ENCODE measurements around the gene CROCC2. TPM values are rescaled to one million over a fixed set of nuclear protein-coding genes. Genes with fewer than 3 reads are reported as not detected.

CROCC2 gene
- polyA plus RNA-seq, 1 experiment = not detected

GRCh38 chr2:240968731-240969624 is 62.8 kb downstream of the CROCC2 start:
- Histone ChIP-seq H3K27me3 (ENCODE audit: control insufficient read depth, insufficient read depth, low read length) (peaks cover 3% of the 10 kb centered on the region), H3K4me3 (ENCODE audit: low read depth, low read length) (no peak overlapping the region), H3K36me3 (ENCODE audit: control insufficient read depth, insufficient read depth, low read length) (no peaks in the 10 kb centered on the region)
- CTCF ChIA-PET = interaction anchor here (0.6 kb wide), 1 partner anchor 467 kb away, joined by 3 read pairs; no protein-coding TSS in a partner anchor
- TF ChIP-seq CTCF (IDR thresholded peaks at IDR 0.05; ENCODE audit: insufficient read depth, low read depth, low read length) = no peak
- DNase-seq (ENCODE audit: low read depth) = no peak
- POLR2A ChIA-PET = no interaction called here

GRCh38 chr2:240970104-240970503 is 64.0 kb downstream of the CROCC2 start:
- H3K36me3 ChIP-seq (ENCODE audit: control insufficient read depth, insufficient read depth, low read length) = no peaks in the 10 kb centered on the region
- H3K27me3 ChIP-seq (ENCODE audit: control insufficient read depth, insufficient read depth, low read length) = peaks cover 3% of the 10 kb centered on the region
- ChIA-PET POLR2A (no interaction called here), CTCF (no interaction called here)
- no peak for TF ChIP-seq CTCF (IDR thresholded peaks at IDR 0.05; ENCODE audit: insufficient read depth, low read depth, low read length)
- DNase-seq (ENCODE audit: low read depth) = no peak
- H3K4me3 ChIP-seq (ENCODE audit: low read depth, low read length) = no peak overlapping the region

- H3K27me3 ChIP-seq (ENCODE audit: control insufficient read depth, insufficient read depth, low read length) = peaks cover 3% of the 10 kb centered on the region
- H3K4me3 ChIP-seq (ENCODE audit: low read depth, low read length) = no peak overlapping the region
- ChIA-PET POLR2A (no interaction called here), CTCF (no interaction called here)
- DNase-seq (ENCODE audit: low read depth) = no peak
- no peak for TF ChIP-seq CTCF (IDR thresholded peaks at IDR 0.05; ENCODE audit: insufficient read depth, low read depth, low read length)
- H3K36me3 ChIP-seq (ENCODE audit: control insufficient read depth, insufficient read depth, low read length) = no peaks in the 10 kb centered on the region
These were observed 64.7 kb downstream of the CROCC2 start for GRCh38 chr2:240970816-240971215.

- Histone ChIP-seq H3K4me3 (ENCODE audit: low read depth, low read length) (no peak overlapping the region), H3K36me3 (ENCODE audit: control insufficient read depth, insufficient read depth, low read length) (no peaks in the 10 kb centered on the region), H3K27me3 (ENCODE audit: control insufficient read depth, insufficient read depth, low read length) (peaks cover 5% of the 10 kb centered on the region)
- TF ChIP-seq CTCF (IDR thresholded peaks at IDR 0.05; ENCODE audit: insufficient read depth, low read depth, low read length) = no peak
- CTCF ChIA-PET = interaction anchor here (2.0 kb wide), 1 partner anchor 12 kb away, joined by 6 read pairs; no protein-coding TSS in a partner anchor
- no peak for DNase-seq (ENCODE audit: low read depth)
- POLR2A ChIA-PET = no interaction called here
These were observed 66.1 kb downstream of the CROCC2 start for GRCh38 chr2:240972201-240972600.

- peak; percentile 26 for DNase-seq (ENCODE audit: low read depth)
- Histone ChIP-seq H3K27me3 (ENCODE audit: control insufficient read depth, insufficient read depth, low read length) (peaks cover 5% of the 10 kb centered on the region), H3K36me3 (ENCODE audit: control insufficient read depth, insufficient read depth, low read length) (no peaks in the 10 kb centered on the region), H3K4me3 (ENCODE audit: low read depth, low read length) (no peak overlapping the region)
- POLR2A ChIA-PET = no interaction called here
- CTCF ChIA-PET = interaction anchor here (2.0 kb wide), 1 partner anchor 11 kb away, joined by 6 read pairs; no protein-coding TSS in a partner anchor
- TF ChIP-seq CTCF (IDR thresholded peaks at IDR 0.05; ENCODE audit: insufficient read depth, low read depth, low read length) = no peak
These were observed 66.7 kb downstream of the CROCC2 start for GRCh38 chr2:240972636-240973521.
